Measurements from ENCODE around the gene METTL17. TPM values are rescaled to one million over a fixed set of nuclear protein-coding genes. Genes with fewer than 3 reads are reported as not detected.

Gene METTL17
- total and polyA plus RNA-seq, 9 of the 15 experiments (the other 6 are each of a cell fraction or from before 2014, with no cell fraction given) = 65.6 to 150 (median 90.0) TPM

- TF ChIP-seq FOXK2 (conservative IDR thresholded peaks at IDR 0.05 in 1 of 2, IDR thresholded peaks at IDR 0.05 in 1 of 2; ENCODE audit: low read depth in 2 of 2) = no peak
- TF ChIP-seq HNRNPUL1 (IDR thresholded peaks at IDR 0.05; ENCODE audit: low read length) = no peak
- TF ChIP-seq PRPF4 (IDR thresholded peaks at IDR 0.05; ENCODE audit: insufficient read depth, low read depth, low read length, poor library complexity, severe bottlenecking) = no peak
- no peak for TF ChIP-seq FOXM1 (IDR thresholded peaks at IDR 0.05; ENCODE audit: low read depth)
- no peak for TF ChIP-seq FOXM1 (CRISPR knock-in tag; IDR thresholded peaks at IDR 0.05; ENCODE audit: low read depth)
- no peak for TF ChIP-seq ZNF140 (CRISPR knock-in tag; IDR thresholded peaks at IDR 0.05)
- no peak for TF ChIP-seq MAFK (IDR thresholded peaks at IDR 0.05; ENCODE audit: low read length)
- no peak for TF ChIP-seq PML (IDR thresholded peaks at IDR 0.05; ENCODE audit: low read length)
- TF ChIP-seq MCM5 (IDR thresholded peaks at IDR 0.05; ENCODE audit: low read depth) = no peak
- no peak for TF ChIP-seq SREBF1 (IDR thresholded peaks at IDR 0.05; ENCODE audit: borderline replicate concordance, low read depth, low read length)
- no peak for TF ChIP-seq ZNF407 (IDR thresholded peaks at IDR 0.05; ENCODE audit: low read depth)
- TF ChIP-seq ZNF707 (CRISPR knock-in tag; conservative IDR thresholded peaks at IDR 0.05) = no peak
- TF ChIP-seq SP1 (CRISPR knock-in tag; IDR thresholded peaks at IDR 0.05) = no peak
- TF ChIP-seq ZNF282 (CRISPR knock-in tag; IDR thresholded peaks at IDR 0.05) = no peak
- peak; percentile 90 for TF ChIP-seq DEAF1 (CRISPR knock-in tag; IDR thresholded peaks at IDR 0.05)
- no peak for TF ChIP-seq MYBL2 (IDR thresholded peaks at IDR 0.05; ENCODE audit: low read depth)
- no peak for TF ChIP-seq MYBL2 (CRISPR knock-in tag; IDR thresholded peaks at IDR 0.05; ENCODE audit: borderline replicate concordance)
- TF ChIP-seq IFI16 (CRISPR knock-in tag; IDR thresholded peaks at IDR 0.05) = no peak
These were observed 25.0 kb downstream of the METTL17 start (continued) for GRCh38 chr14:21014761-21015190.

All from K562 (cell line).